GM10248 (cell line): ENCODE results near the gene GSK3B.
A peak's percentile ranks its signal among the peaks of the same experiment; 100 is the strongest.

Source experiments
- CTCF ChIA-PET: fragments of 300-600 bp; sonication (Branson Sonifier 250); formaldehyde crosslinking; extraction: SDS; loops from one replicate; lab custom pipeline; 2021; ENCODE audit warnings: antibody characterized with exemption; lab: Yijun Ruan, JAX
- POLR2A ChIA-PET: fragments of 350-650 bp; sonication (Branson Sonifier 250); formaldehyde crosslinking; extraction: SDS; loops from one replicate; lab custom pipeline; 2020; ENCODE audit warnings: antibody characterized with exemption; lab: Yijun Ruan, JAX
- DNase-seq: peaks from one replicate; pipeline ENCODE4 v3.0.0; 2012; ENCODE audit errors: extremely low spot score
- TF ChIP-seq, protein P1 (sequence below): IDR thresholded peaks from 2 replicates; pipeline ENCODE4 v1.5.1; 2012; ENCODE audit warnings: mild to moderate bottlenecking, low read depth; ENCODE audit errors: extremely low read depth, missing control alignments, control extremely low read depth

Gene GSK3B

DNA sequence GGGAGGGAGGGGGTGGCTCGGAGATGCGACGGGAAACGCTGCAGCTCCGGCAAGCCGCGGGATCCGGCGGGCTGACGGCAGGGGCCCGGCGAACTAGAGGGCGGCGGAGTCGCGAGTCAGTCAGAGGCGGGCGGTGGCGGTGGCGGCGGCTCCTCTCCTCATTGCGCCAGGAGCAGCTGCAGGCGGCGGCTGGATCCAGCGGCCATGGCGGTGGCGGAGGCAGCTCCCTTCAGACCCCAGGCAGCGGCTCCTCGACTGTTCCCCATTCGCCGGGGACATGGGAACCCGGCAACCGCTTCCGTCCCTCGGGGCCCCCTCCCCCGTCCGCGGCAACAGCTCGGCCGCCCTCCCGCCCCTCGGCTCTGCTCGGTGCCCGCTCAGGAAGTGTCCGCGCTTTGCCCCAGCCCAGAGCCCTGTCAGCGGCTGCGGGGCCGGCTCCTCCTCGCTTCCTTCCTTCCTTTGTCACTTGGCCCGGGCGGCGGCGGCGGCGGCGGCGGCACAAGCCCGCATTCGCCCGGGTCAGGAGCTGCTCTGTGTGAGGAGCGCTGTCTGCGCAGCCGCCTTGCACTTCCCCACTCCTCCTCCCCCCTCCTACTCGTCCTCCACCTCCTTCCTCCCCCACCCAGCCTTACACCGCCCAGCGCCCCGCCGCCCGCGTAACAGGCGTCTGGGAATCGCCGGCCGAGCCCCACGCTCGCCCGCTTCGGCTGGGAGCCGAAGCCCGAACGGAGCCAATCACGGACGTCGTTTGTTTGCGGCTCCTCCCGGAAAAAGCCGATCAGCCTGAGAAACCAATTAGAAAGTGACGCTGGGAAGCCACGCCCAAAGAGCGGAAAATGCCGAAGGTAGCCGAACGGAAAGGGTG, at the start of gene GSK3B:
GSK3B (minus strand) TSS at position 537 of the 865 bp plus-strand sequence. CDS start 1,013 bp downstream, outside the sequence.
- TF ChIP-seq, protein P1, sequence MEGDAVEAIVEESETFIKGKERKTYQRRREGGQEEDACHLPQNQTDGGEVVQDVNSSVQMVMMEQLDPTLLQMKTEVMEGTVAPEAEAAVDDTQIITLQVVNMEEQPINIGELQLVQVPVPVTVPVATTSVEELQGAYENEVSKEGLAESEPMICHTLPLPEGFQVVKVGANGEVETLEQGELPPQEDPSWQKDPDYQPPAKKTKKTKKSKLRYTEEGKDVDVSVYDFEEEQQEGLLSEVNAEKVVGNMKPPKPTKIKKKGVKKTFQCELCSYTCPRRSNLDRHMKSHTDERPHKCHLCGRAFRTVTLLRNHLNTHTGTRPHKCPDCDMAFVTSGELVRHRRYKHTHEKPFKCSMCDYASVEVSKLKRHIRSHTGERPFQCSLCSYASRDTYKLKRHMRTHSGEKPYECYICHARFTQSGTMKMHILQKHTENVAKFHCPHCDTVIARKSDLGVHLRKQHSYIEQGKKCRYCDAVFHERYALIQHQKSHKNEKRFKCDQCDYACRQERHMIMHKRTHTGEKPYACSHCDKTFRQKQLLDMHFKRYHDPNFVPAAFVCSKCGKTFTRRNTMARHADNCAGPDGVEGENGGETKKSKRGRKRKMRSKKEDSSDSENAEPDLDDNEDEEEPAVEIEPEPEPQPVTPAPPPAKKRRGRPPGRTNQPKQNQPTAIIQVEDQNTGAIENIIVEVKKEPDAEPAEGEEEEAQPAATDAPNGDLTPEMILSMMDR, result no peak
- peak; percentile 55 for DNase-seq
- ChIA-PET POLR2A (interaction anchor here (0.6 to 1.5 kb wide), 4 partner anchors 10 to 255 kb away, joined by 3 to 7 read pairs (median 4); partner anchors contain the start of gene LRRC58), CTCF (interaction anchor here (0.6 to 1.4 kb wide), 4 partner anchors 9 to 223 kb away, joined by 3 to 6 read pairs (median 3); no protein-coding TSS in a partner anchor)

DNA sequence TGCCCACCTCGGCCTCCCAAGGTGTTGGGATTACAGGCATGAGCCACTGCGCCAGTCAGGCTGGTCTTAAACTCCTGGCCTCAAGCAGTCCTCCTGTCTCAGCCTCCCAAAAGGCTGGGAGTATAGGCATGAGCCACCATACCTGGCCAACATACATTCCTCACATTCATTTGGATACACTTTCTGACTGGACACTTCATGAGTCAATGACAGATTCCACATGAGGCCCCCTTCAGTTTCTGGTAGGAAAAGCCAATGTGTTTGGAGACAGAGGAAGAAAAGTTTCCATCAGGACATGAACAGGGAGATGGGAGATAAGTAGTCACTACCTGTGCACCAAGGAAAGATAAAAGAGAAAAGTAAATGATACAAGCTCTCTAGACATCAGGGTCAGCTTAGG, 49.4 kb upstream of the GSK3B start:
- ChIA-PET POLR2A (no interaction called here), CTCF (interaction anchor here (1.2 kb wide), 1 partner anchor 13 kb away, joined by 4 read pairs; no protein-coding TSS in a partner anchor)
- DNase-seq, result no peak
- TF ChIP-seq, protein P1, result no peak

DNA sequence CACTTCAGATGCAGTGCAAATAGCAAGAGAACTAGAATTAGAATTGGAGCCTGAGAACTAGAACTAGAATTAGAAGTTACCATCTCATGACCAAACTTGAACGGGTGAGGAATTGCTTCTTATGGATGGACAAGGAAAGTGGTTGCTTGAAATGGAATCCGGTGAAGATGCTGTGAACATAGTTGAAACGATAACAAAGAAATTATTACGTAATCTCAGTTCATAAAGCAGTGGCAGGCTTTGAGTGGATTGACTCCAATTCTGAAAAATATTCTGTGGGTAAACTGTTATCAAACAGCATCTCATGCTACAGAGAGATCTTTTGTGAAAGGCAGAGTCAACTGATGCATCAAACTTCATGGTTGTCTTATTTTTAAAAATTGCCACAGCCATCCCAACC, 48.0 kb upstream of the GSK3B start:
- DNase-seq, result no peak
- CTCF ChIA-PET, result no interaction called here
- POLR2A ChIA-PET, result no interaction called here
- TF ChIP-seq, protein P1, result no peak

DNA sequence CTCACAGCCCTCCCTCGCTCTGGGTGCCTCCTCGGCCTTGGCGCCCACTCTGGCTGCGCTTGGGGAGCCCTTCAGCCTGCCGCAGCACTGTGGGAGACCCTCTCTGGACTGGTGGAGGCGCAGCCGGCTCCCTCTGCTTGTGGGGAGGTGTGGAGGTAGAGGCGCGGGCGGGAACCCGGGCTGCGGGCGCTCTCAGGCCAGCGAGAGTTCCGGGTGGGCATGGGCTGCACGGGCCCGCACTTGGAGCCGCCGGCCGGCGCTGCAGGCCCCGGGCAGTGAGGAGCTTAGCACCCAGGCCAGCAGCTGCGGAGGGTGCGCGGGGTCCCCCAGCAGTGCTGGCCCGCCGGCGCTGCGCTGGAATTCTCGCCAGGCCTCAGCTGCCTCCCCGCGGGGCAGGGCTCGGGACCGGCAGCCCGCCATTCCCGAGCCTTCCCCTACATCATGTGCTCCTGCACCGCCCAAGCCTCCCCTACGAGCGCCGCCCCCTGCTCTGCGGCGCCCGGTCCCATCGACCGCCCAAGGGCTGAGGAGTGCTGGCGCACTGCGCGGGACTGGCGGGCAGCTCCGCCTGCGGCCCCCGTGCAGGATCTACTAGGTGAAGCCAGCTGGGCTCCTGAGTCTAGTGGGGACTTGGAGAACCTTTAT, 46.0 kb upstream of the GSK3B start:
- POLR2A ChIA-PET, result no interaction called here
- TF ChIP-seq, protein P1, result no peak

DNA sequence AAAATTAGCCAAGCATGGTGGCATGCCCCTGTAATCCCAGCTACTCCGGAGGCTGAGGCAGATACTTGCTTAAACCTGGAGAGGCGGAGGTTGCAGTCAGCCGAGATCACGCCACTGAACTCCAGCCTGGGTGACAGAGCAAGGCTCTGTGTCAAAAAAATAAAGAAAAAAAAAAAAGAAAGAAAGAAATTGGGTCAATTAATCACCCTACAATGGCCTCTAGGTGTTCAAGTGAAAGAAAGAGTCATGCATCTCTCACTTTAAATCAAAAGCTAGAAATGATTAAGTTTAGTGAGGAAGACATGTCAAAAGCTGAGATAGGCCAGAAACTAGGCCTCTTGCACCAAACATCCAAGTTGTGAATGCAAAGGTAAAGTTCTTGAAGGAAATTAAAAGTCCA, 44.9 kb upstream of the GSK3B start:
- DNase-seq, result no peak
- POLR2A ChIA-PET, result no interaction called here
- CTCF ChIA-PET, result interaction anchor here (1.5 kb wide), 1 partner anchor 20 kb away, joined by 6 read pairs; no protein-coding TSS in a partner anchor
- TF ChIP-seq, protein P1, result no peak

More for the DNA sequence above, 46.0 kb upstream of the GSK3B start:
- CTCF ChIA-PET, result interaction anchor here (1.5 kb wide), 1 partner anchor 19 kb away, joined by 6 read pairs; no protein-coding TSS in a partner anchor
- no peak for DNase-seq

DNA sequence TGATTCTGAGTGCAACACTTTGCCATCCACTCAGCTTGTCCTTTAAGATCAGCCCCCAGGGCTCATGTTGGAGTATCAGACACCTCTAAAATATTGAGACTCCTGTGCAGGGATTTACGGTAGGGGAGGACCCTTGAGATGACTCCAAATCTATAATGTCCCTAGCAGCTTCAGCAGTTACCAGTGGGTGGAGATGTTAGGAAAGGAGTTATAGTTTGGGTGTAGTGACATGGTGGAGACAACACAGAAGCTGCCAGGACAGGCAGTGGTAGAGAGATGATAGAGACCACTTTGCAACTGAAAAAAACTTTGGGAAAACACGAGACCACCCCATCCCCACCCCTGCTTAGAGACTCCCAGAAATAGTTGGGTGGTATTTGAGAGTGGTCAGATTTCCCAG, 43.3 kb upstream of the GSK3B start:
- no peak for DNase-seq
- POLR2A ChIA-PET, result no interaction called here
- TF ChIP-seq, protein P1, result no peak
- CTCF ChIA-PET, result interaction anchor here (1.4 kb wide), 1 partner anchor 17 kb away, joined by 3 read pairs; no protein-coding TSS in a partner anchor
